Vagina (tissue), 2 donors: ENCODE results near the gene GTPBP6.

ENCODE experiments used
- POLR2A ChIP-seq, 2 donors: fragments of 450-650 bp; IDR thresholded peaks; one replicate each; pipeline ENCODE4 v1.6.1; 2017; ENCODE audit warnings: antibody characterized with exemption in 2 of 2, mild to moderate bottlenecking in 2 of 2, moderate library complexity in 2 of 2
- POLR2AphosphoS5 ChIP-seq, 2 donors: sonication (generic); formaldehyde crosslinking; IDR thresholded peaks; one replicate each; pipeline ENCODE4 v1.9.0; 2017; ENCODE audit warnings: antibody characterized with exemption in 2 of 2, mild to moderate bottlenecking in 2 of 2, low read depth in 1 of 2; ENCODE audit not compliant: insufficient read depth in 1 of 2
- TF ChIP-seq, protein P1 (sequence below), 3 experiments: fragments of 450-650 bp in 2 of 3; fragments of 200-600 bp in 1 of 3; sonication (generic) in 1 of 3; IDR thresholded peaks; one replicate each; pipeline ENCODE4 v1.5.1; 2017 to 2019; ENCODE audit warnings: antibody characterized with exemption in 3 of 3, mild to moderate bottlenecking in 2 of 3, moderate library complexity in 2 of 3

DNA sequence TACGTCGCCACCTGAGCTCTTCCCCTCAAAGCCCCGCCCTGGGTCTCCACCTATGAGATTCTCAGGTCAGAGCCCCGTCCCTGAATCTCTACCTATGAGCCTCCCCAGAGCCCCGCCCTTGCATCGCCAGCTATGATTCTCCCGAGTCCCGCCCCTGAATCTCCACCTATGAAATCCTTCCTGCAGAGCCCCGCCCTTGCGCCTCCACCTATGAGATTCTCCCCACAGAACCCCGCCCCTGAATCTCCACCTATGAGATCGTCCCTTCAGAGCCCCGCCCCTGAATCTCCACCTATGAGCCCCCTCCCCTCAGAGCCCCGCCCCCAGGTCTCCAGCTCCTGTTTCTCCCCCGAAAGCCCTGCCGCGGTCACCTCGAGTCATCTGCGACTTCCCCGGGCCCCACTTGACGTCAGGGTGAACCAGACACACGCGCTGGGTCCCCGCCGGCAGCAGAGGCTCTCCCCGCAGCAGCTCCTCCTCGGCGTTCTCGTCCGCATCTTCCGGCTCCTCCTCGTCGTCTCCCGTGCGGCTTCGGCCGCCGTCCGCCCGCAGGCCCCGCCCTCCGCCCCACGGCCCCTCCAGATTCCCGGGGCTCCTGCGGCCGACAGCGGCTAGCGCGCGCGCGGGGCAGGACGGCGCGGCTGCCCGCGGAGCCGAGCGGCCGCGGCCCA lies 393 bp downstream of the GTPBP6 start:
- peak in 1 of 2 donors; percentile 37 for TF ChIP-seq POLR2A (IDR thresholded peaks at IDR 0.05)
- TF ChIP-seq, protein P1, sequence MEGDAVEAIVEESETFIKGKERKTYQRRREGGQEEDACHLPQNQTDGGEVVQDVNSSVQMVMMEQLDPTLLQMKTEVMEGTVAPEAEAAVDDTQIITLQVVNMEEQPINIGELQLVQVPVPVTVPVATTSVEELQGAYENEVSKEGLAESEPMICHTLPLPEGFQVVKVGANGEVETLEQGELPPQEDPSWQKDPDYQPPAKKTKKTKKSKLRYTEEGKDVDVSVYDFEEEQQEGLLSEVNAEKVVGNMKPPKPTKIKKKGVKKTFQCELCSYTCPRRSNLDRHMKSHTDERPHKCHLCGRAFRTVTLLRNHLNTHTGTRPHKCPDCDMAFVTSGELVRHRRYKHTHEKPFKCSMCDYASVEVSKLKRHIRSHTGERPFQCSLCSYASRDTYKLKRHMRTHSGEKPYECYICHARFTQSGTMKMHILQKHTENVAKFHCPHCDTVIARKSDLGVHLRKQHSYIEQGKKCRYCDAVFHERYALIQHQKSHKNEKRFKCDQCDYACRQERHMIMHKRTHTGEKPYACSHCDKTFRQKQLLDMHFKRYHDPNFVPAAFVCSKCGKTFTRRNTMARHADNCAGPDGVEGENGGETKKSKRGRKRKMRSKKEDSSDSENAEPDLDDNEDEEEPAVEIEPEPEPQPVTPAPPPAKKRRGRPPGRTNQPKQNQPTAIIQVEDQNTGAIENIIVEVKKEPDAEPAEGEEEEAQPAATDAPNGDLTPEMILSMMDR (IDR thresholded peaks at IDR 0.05) = no peak
- peak in 1 of 2 donors; percentile 61 for TF ChIP-seq POLR2AphosphoS5 (IDR thresholded peaks at IDR 0.05; ENCODE audit: insufficient read depth in 1 of 2, low read depth in 1 of 2)
